ENCODE data around the gene IL23R.

GRCh38 chr1:67137307-67137753 is 28.9 kb upstream of the IL23R start:
- TF ChIP-seq EZH2 (IDR thresholded peaks at IDR 0.05; ENCODE audit: borderline replicate concordance, insufficient read depth, low read depth, low read length, poor library complexity, severe bottlenecking) (no peak), CTCF (IDR thresholded peaks at IDR 0.05) (no peak)
